B cell (primary cell): ENCODE data around the gene KDF1. TPM values are rescaled to one million over a fixed set of nuclear protein-coding genes. Genes with fewer than 3 reads are reported as not detected.

Source experiments
- ATAC-seq: fragments of 200-7000 bp; cut with Tn5 transposase; one replicate; pipeline ENCODE4 v1.10.0; 2021; ENCODE audit warnings: low read depth, mild to moderate bottlenecking, moderate number of reproducible peaks, moderate library complexity
- CTCF ChIA-PET: fragments of 350-600 bp; sonication (Branson Sonifier 250); formaldehyde crosslinking; loops from one replicate; lab custom pipeline; 2021; ENCODE audit warnings: antibody characterized with exemption, inconsistent platforms; lab: Charles Lee
- POLR2A ChIA-PET: fragments of 350-600 bp; sonication (Branson Sonifier 250); formaldehyde crosslinking; loops from one replicate; lab custom pipeline; 2021; ENCODE audit warnings: antibody characterized with exemption; lab: Charles Lee
- DNase-seq: peaks from one replicate; pipeline ENCODE4 v3.0.0; 2013
- H2AFZ ChIP-seq: 2 replicates; pipeline ENCODE4 v1.6.1; 2012; ENCODE audit warnings: mild to moderate bottlenecking, low read depth, low read length; ENCODE audit not compliant: insufficient read depth, poor library complexity, severe bottlenecking
- H3K27ac ChIP-seq, 2 donors: 1 replicate in 1 of 2; 2 replicates in 1 of 2; pipeline ENCODE4 v1.5.1; 2012 to 2013; ENCODE audit warnings: low read length in 2 of 2, mild to moderate bottlenecking in 2 of 2, moderate library complexity in 1 of 2
- H3K27me3 ChIP-seq, 4 experiments: fragments of 200-600 bp in 1 of 4; sonication (generic) in 1 of 4; replicated peaks in 1 of 4; 1 replicate in 2 of 4; 2 replicates in 2 of 4; pipeline versions ENCODE4 v1.6.1 to v1.7.0; 2013 to 2016; ENCODE audit warnings: low read length in 3 of 4, mild to moderate bottlenecking in 2 of 4, mixed read lengths in 1 of 4, moderate library complexity in 1 of 4; ENCODE audit not compliant: insufficient read depth in 4 of 4, control insufficient read depth in 3 of 4; ENCODE audit errors: control extremely low read depth in 1 of 4
- H3K36me3 ChIP-seq, 2 experiments: replicated peaks in 1 of 2; 1 replicate in 1 of 2; 2 replicates in 1 of 2; pipeline versions ENCODE4 v1.6.1 to v1.7.1; 2013; ENCODE audit warnings: low read length in 1 of 2; ENCODE audit not compliant: insufficient read depth in 2 of 2, control insufficient read depth in 1 of 2; ENCODE audit errors: control extremely low read depth in 1 of 2, extremely low read depth in 1 of 2
- H3K4me1 ChIP-seq, 2 donors: fragments of 200-600 bp in 1 of 2; sonication (generic) in 1 of 2; 1 replicate in 1 of 2; 2 replicates in 1 of 2; pipeline versions ENCODE4 v1.5.1 to v1.6.1; 2013 to 2017; ENCODE audit warnings: low read length in 2 of 2; ENCODE audit not compliant: control insufficient read depth in 2 of 2, insufficient read depth in 2 of 2
- H3K4me2 ChIP-seq: replicated peaks from 2 replicates; pipeline ENCODE3; 2012; ENCODE audit warnings: mild to moderate bottlenecking, low read depth, low read length; ENCODE audit not compliant: poor library complexity, severe bottlenecking
- H3K4me3 ChIP-seq, 5 experiments: fragments of 200-600 bp in 1 of 5; sonication (generic) in 1 of 5; 1 replicate in 3 of 5; 2 replicates in 2 of 5; pipeline versions ENCODE4 v1.5.1 to v1.7.0; 2011 to 2016; ENCODE audit warnings: low read length in 4 of 5, mild to moderate bottlenecking in 4 of 5, low read depth in 2 of 5, control low read depth in 1 of 5, moderate library complexity in 1 of 5; ENCODE audit not compliant: insufficient read depth in 1 of 5; ENCODE audit errors: control extremely low read depth in 1 of 5, extremely low read depth in 1 of 5
- H3K79me2 ChIP-seq: fragments of 200-600 bp; sonication (generic); one replicate; pipeline ENCODE4 v1.6.0; 2016; ENCODE audit warnings: low read length; ENCODE audit not compliant: control insufficient read depth, insufficient read depth
- H3K9ac ChIP-seq: fragments of 200-600 bp; sonication (generic); 2 replicates; pipeline ENCODE4 v1.6.1; 2017; ENCODE audit warnings: mild to moderate bottlenecking, low read length, moderate library complexity
- H3K9me3 ChIP-seq, 3 donors: one replicate each; pipeline versions ENCODE4 v1.6.1 to v1.7.1; 2013; ENCODE audit warnings: low read length in 2 of 3; ENCODE audit not compliant: control insufficient read depth in 2 of 3, insufficient read depth in 1 of 3; ENCODE audit errors: control extremely low read depth in 1 of 3
- H4K20me1 ChIP-seq: 2 replicates; pipeline ENCODE4 v1.6.0; 2012; ENCODE audit warnings: mild to moderate bottlenecking, low read length; ENCODE audit not compliant: insufficient read depth, control insufficient read depth, poor library complexity, severe bottlenecking
- H3K27ac Mint-ChIP-seq: one replicate; pipeline ENCODE4 v1.8.0; 2021; ENCODE audit warnings: mixed read lengths
- H3K27me3 Mint-ChIP-seq: one replicate; pipeline ENCODE4 v1.8.0; 2021; ENCODE audit warnings: mixed read lengths
- H3K4me1 Mint-ChIP-seq: one replicate; pipeline ENCODE4 v1.8.0; 2021; ENCODE audit warnings: mixed read lengths
- H3K4me3 Mint-ChIP-seq: one replicate; pipeline ENCODE4 v1.8.0; 2021; ENCODE audit warnings: mixed read lengths
- H3K9me3 Mint-ChIP-seq: one replicate; pipeline ENCODE4 v1.8.0; 2022; ENCODE audit warnings: mixed read lengths; ENCODE audit not compliant: insufficient read depth
- EZH2 ChIP-seq: IDR thresholded peaks from 2 replicates; pipeline ENCODE4 v1.6.1; 2012; ENCODE audit warnings: borderline replicate concordance, low read depth, mild to moderate bottlenecking, moderate library complexity, low read length; ENCODE audit not compliant: insufficient read depth, poor library complexity, severe bottlenecking
- WGBS: methylation state at CpG from one replicate; pipeline ENCODE4 v1.1.5; 2013; ENCODE audit warnings: missing lambda C conversion rate; ENCODE audit not compliant: insufficient coverage; 5-methylcytosine and 5-hydroxymethylcytosine counted together
- intact Hi-C: fragments of 100-400 bp; cut with micrococcal nuclease; formaldehyde crosslinking; loops from one replicate; pipeline ENCODE4 v1.10.0; 2022
- polyA plus RNA-seq: library from polyadenylated mRNA; depleted of rRNA; stranded (reverse); fragments of >200 nt; gene quantifications from 2 replicates; pipeline ENCODE4 v1.2.3, GENCODE V29; 2012
- total RNA-seq, 2 donors: library from RNA; stranded (reverse); fragments of 120-200 nt in 1 of 2; gene quantifications; 1 replicate in 1 of 2; 2 replicates in 1 of 2; pipeline versions ENCODE4 v1.2.3 to v1.2.4, GENCODE V29; 2013 to 2022
- TF ChIP-seq, protein P1 (sequence below): fragments of 200-600 bp; IDR thresholded peaks from one replicate; pipeline ENCODE4 v1.8.0; 2022; ENCODE audit warnings: antibody characterized with exemption, mild to moderate bottlenecking

The KDF1 gene
- total and polyA plus RNA-seq, 2 donors (not counting 1 experiment from before 2014, with no cell fraction given): 0.74 to 2.6 TPM

DNA sequence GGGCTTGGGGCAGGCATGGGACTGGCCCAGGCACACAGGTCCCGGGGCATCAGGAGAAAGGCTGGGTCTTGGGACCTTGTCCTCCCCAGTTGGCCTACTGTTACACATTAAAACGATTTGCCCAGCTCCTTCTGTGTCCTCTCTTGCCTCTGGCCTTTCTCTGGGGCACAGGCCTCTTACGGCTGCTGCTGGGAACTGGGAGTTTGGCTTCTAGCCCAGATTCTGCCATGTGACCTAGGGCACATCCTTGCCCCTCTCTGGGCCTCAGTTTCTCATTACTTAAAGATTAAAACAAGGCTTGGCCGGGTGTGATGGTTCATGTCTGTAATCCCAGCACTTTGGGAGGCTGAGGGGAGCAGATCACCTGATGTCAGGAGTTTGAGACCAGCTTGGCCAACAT is 14.0 kb downstream of the KDF1 start:
- no peaks in the 10 kb centered on the region for H3K27me3 ChIP-seq
- H4K20me1 ChIP-seq: peaks cover 5% of the 10 kb centered on the region
- H3K79me2 ChIP-seq: peaks cover 2% of the 10 kb centered on the region
- no peak overlapping the region for H3K4me3 ChIP-seq
- intact Hi-C loops: no loop called here
- DNase-seq (no peak), ATAC-seq (no peak)
- H3K9ac ChIP-seq: no peak overlapping the region
- H3K36me3 ChIP-seq: peaks cover 7 to 42% of the 10 kb centered on the region in 2 experiments
- CTCF ChIA-PET: no interaction called here
- Mint-ChIP-seq H3K9me3 (no peaks in the 10 kb centered on the region), H3K4me1 (no peaks in the 10 kb centered on the region), H3K27ac (no peak overlapping the region), H3K27me3 (no peaks in the 10 kb centered on the region), H3K4me3 (no peak overlapping the region)
- no peaks in the 10 kb centered on the region for H3K4me1 ChIP-seq
- no peak overlapping the region for H3K4me2 ChIP-seq
- 100% methylated on average over 3 of the region's 4 CpGs for WGBS
- no peak overlapping the region for H3K27ac ChIP-seq
- POLR2A ChIA-PET: no interaction called here
- H3K9me3 ChIP-seq: no peaks in the 10 kb centered on the region
- H2AFZ ChIP-seq: no peak overlapping the region
- TF ChIP-seq, protein P1, sequence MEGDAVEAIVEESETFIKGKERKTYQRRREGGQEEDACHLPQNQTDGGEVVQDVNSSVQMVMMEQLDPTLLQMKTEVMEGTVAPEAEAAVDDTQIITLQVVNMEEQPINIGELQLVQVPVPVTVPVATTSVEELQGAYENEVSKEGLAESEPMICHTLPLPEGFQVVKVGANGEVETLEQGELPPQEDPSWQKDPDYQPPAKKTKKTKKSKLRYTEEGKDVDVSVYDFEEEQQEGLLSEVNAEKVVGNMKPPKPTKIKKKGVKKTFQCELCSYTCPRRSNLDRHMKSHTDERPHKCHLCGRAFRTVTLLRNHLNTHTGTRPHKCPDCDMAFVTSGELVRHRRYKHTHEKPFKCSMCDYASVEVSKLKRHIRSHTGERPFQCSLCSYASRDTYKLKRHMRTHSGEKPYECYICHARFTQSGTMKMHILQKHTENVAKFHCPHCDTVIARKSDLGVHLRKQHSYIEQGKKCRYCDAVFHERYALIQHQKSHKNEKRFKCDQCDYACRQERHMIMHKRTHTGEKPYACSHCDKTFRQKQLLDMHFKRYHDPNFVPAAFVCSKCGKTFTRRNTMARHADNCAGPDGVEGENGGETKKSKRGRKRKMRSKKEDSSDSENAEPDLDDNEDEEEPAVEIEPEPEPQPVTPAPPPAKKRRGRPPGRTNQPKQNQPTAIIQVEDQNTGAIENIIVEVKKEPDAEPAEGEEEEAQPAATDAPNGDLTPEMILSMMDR: no peak
- TF ChIP-seq EZH2: no peak

DNA sequence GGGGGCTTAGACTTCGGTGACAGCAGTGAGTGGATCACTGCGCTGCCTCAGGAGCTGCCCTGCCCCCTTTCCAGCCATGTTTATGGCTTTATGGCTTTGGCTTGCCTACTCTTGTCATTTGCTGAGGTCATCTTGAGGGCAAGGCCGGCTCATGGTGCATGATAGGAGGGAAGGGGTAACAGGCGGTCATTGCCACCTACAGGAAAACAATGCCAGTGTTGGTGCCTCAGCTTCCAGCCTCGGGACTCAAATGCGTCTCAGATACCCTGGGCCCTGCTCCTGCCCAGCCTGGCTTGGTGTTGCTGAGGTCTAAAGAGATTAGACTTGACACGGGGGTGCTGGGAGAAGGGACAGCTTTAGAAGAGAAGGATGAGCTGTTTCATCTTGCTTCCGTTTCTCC is 14.5 kb downstream of the KDF1 start:
- 96% methylated on average over 7 of the region's 8 CpGs for WGBS
- POLR2A ChIA-PET: no interaction called here
- Histone ChIP-seq H3K27ac (no peak overlapping the region), H4K20me1 (peaks cover 5% of the 10 kb centered on the region), H3K4me2 (no peak overlapping the region), H3K36me3 (peaks cover 7 to 44% of the 10 kb centered on the region in 2 experiments), H3K9ac (no peak overlapping the region), H3K4me1 (no peaks in the 10 kb centered on the region), H3K79me2 (peaks cover 2% of the 10 kb centered on the region), H3K4me3 (no peak overlapping the region), H2AFZ (no peak overlapping the region), H3K27me3 (no peaks in the 10 kb centered on the region), H3K9me3 (no peaks in the 10 kb centered on the region)
- no peaks in the 10 kb centered on the region for H3K4me1 Mint-ChIP-seq
- CTCF ChIA-PET: no interaction called here
- ATAC-seq (no peak), DNase-seq (no peak)
- TF ChIP-seq EZH2: no peak
- TF ChIP-seq, protein P1: no peak
- no peak overlapping the region for H3K4me3 Mint-ChIP-seq
- no peak overlapping the region for H3K27ac Mint-ChIP-seq
- H3K27me3 Mint-ChIP-seq: no peaks in the 10 kb centered on the region
- H3K9me3 Mint-ChIP-seq: no peaks in the 10 kb centered on the region
- intact Hi-C loops: no loop called here
